Renal pelvis (tissue), 4 donors: ENCODE data around the gene IFTAP. TPM values are rescaled to one million over a fixed set of nuclear protein-coding genes. Genes with fewer than 3 reads are reported as not detected.

Source experiments
- DNase-seq: peaks from one replicate; pipeline ENCODE4 v3.0.0-alpha.2; 2013
- polyA plus RNA-seq, 3 donors: library from polyadenylated mRNA; unstranded; fragments of 120-200 nt; gene quantifications; one replicate each; pipeline ENCODE4 v1.2.1, GENCODE V29; 2013; ENCODE audit not compliant: insufficient read length in 3 of 3

IFTAP gene
- polyA plus RNA-seq, 3 donors: 43.4 to 53.4 (median 44.7) TPM

DNA sequence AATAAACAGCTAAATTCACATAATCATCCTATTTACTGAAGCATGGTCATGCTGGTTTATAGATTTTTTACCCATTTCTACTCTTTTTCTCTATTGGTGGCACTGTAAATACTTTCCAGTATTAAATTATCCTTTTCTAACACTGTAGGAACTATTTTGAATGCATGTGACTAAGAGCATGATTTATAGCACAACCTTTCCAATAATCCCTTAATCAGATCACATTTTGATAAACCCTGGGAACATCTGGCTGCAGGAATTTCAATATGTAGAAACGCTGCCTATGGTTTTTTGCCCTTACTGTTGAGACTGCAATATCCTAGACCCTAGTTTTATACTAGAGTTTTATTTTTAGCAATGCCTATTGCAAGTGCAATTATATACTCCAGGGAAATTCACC is 15.8 kb upstream of the IFTAP start:
- no peak for DNase-seq

DNA sequence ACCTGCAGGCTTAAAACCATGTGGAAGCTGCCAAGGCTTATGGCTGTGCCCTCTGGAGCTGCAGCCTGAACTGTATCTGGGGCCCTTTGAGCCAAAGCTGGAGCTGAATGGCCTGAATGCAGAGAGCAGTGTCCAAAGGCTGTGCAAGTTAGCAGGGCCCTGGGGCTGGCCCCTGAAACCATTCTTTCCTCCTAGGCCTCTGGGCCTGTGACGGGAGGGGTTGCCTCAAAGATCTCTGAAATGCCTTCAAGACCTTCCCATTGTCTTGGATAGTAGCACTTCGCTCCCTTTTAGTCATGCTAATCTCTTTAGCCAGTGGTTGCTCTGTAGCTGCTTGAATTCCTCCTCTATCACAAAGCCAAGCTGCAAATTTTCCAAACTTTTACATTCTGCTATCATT is 12.8 kb upstream of the IFTAP start:
- no peak for DNase-seq

- no peak for DNase-seq
Measured at GRCh38 chr11:36583667-36584066, 10.6 kb upstream of the IFTAP start.

- no peak for DNase-seq
Measured at GRCh38 chr11:36586543-36586942, 7.8 kb upstream of the IFTAP start.

DNA sequence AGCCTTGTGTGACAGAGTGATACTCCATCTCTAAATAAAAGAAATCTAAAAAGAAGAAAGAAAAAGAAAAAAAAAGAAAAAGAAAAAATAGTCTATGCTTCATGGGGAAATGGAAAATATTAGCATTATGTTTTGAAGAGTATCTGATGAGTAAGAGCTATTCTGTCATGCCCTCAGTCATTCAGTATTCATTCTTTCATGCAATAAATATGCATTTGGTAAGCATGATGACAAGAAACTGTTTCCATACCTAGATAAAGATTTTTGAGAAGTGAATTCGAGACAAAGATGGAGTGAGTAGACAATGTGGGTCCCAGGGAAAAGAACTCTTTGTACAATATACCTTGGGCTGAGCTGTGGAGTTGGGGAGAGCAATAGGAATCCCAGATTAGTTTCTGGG is 6.2 kb upstream of the IFTAP start:
- DNase-seq: no peak

DNA sequence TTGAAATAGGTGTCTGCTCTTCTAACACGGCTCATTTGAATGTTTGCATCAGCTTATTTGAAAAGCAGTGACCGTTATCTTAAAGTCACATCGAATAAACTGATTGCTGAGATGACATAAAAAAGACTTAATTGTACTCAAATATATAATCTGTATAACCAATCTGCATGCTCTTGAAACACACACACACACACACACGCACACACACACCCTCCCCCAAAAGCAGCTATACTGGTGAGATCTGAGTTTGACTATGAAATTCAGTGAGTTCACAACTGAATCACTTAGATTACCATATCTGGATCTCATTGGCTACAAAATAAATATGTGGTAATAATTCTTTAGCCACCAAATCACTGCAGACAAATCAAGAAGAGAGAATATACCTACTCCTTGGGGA is 3.8 kb upstream of the IFTAP start:
- DNase-seq: no peak

GRCh38 chr11:36591433-36591832 is 2.9 kb upstream of the IFTAP start:
- no peak for DNase-seq

DNA sequence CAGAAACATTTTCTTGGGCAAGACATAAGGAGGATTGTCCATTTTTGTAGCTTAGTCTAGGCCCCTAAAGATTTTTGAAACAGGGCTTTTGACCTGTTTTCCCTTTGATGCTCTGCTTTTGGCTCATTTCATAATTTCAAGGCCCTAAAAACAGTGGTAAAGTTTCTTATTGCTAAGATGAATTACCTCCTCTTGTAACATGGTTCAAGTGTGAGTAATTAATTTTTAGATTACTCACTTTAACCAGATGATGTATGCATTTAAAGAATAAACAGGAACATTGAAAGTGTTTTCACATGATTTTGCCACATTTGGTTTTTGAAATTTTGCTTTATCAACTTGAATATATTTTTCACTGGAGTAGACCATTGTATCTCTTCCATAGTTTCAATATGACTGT is 2.6 kb downstream of the IFTAP start:
- DNase-seq: no peak

DNA sequence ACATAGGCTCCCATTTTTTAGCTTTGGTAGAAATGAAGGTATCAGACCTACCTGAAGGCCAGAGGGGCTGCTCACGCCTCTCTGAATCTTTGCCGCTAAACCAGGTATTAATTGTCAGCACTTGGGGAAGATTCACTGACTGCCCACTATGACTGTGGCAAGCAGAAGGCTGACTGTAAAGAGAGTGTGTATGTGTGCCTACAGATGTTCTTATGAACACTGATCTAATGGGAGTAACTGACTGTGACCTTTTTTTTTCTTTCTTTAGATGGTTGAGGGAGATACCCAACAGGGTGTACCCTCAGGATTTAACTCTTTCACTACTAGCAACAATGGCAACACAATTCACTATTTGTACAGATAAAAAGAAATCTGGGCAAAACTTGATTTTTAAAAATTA is 3.7 kb downstream of the IFTAP start, which contains the start of gene RAG2:
RAG2 (minus strand) TSS at position 186 of the 400 bp plus-strand sequence. CDS start 4,068 bp downstream, outside the sequence.
- no peak for DNase-seq

DNA sequence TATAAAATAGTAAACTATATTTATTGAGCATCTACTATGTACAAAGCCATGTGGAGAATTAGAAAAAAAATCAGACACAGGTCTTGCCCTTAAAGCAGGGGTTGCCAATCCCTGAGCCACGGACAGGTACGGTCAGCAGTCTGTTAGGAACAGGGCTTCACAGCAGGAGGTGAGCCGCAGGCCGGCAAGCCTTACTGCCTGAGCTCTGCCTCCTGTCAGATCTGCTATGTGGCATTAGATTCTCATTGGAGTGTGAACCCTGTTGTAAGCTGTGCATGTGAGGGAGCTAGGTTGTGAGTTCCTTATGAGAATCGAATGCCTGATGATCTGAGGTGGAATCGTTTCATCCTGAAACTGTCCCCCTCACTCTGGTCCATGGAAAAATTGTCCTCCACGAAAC is 5.9 kb downstream of the IFTAP start:
- no peak for DNase-seq

- no peak for DNase-seq
Measured at GRCh38 chr11:36601155-36601554, 6.9 kb downstream of the IFTAP start.

DNA sequence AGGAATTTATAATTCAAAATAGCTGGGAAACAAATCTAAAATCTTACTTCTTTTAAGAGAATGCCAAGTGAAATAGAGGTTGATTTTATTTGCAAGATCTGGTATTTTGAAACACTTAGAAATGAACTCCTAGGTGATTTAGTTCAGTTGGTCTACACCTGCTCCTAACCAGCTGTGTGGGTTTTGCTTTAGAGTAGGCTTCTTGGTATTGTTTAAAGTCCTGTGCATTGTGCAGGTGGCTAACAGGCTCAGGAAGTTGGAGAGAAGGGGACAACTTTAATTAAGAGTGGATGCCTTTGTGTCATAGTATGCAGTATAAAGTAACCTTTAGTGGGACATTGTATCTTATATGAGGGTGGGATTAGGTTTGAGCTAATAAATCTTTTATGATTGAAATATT is 7.8 kb downstream of the IFTAP start:
- DNase-seq: no peak

DNA sequence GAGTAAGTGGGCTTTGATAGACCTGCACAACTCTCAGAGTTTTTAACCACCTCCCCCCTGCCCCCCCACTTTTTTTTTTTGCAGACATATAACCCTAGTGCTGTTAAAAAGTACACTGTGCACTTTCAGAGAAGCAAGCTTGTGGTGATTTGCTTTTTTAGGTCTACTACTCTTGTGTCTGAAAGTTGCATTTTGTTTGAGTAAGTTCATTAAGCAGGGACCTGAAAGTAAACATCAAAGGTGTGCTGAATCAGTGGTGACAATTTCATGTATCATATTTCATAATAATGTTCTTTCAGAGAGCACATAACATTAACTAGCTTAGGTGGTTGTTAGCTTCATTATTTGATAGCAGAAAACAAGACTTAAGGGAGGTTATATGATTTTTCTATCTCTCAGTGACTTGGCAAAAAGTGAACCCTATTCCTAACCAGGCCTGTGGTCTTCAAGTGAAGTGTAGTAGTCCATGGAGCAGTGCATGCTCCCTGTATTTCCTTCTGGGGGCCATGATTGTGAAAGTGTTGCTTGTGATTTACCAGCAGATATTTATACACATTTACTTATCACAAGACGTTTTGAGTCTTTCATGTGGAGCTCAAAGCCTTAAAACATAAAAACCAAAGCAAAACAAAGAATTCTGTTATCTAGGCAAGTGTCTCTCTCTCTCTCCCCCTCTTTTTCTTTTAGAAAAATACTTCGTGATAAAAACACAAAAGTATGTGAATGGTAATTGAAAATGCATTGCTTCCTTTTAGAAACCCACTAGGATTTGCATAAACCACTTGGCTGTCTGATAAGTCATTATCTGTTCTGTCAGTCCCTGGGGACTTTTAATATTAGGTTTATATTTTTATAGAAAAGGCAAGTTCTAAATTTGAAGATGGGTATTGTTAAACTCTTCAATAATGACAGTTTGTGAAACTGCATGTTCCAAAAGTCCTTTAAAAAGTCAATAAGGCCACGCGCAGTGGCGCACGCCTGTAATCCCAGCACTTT is 11.2 kb downstream of the IFTAP start:
- DNase-seq: no peak

DNA sequence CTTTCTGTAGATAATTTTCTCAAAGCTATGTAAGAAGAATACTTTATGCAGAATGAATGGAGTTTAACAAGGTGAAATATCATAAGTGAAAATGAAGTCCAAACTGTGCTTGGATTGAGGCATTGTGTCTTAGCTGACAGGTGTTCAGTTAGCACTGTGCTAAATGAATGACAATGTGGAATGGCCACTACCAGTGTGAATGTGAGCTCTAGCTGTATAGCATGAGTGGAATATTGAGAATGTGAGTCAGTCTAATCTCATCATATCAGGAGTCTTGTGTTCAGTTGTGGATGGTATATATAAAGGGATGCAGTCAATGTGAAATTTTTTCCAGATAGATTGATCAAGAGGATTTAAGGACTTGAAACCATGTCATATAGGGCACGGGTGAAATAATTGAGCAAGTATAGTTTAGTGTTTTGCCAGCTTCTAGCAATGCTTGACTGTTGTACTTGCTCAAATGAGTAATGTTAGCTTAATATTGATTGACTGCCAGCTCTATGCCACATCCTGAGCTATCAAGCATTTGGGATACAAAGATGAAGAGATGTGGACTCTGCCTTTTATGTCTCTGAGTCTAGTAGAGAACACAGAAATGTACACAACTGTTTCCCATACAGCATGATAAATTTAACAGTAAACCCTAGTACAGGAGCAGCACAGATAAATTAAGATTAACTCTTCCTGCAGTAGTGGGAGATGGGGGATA is 14.3 kb downstream of the IFTAP start:
- DNase-seq: no peak

DNA sequence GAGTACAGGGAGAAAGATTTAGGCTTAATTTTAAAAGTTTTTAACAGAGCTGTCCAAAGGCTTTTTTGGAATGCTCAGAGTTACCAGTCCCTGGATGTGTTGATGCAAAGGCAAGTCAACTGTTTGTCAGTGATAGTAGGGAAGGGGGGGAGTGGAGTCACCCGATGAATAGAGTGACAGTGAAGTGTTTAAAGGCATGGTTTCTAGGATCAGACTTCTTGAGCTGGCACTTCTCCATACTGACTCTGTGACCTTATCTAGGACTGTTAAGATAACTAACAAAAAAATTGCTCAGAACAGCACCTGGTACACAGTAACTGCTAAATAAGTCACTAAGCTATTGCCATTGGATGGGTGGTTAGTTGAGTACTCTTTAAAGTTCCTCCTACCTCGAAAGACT is 15.1 kb downstream of the IFTAP start:
- DNase-seq: no peak

- no peak for DNase-seq
Measured at GRCh38 chr11:36615826-36616225, 21.5 kb downstream of the IFTAP start.

- no peak for DNase-seq
Measured at GRCh38 chr11:36617543-36618362, 23.5 kb downstream of the IFTAP start.

DNA sequence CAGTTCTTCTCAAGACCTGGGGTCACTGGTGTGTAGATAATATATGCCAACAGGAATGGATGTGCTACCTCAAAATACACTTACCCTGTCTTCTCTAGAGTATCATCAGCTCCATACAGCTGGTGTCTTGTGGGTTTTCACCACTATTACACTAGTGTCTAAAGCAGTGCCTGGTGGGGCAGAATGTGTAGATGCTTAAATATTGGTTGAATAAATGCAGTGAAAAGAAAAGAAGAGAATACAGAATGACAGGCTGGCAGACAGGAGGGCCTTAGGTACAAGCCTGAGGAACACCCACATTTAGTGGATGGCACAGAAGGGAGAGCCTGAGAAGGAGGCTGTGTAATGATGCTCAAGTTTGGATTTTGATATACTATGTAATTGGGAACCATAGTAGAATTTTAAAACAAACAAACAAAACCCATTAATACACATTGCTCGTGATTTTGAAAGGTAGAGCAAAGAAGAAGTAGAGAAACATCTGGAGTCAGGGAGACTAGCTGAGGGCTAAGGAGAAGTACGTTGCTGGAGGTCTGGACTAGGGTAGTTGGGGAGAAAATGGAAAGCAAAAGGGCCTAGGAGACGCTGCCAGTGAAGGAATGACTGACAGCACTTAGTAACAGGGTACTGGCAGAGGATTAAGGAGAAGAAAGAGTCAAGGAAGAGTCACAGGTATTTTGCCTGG is 24.2 kb downstream of the IFTAP start:
- DNase-seq: no peak

GRCh38 chr11:36619502-36619901 is 25.2 kb downstream of the IFTAP start:
- peak; percentile 48 for DNase-seq

- DNase-seq: no peak
Measured at GRCh38 chr11:36620246-36620645, 25.9 kb downstream of the IFTAP start.

GRCh38 chr11:36622431-36623136 is 28.3 kb downstream of the IFTAP start:
- DNase-seq: peak; percentile 41
